ENCODE data around the gene SIX1. TPM values are rescaled to one million over a fixed set of nuclear protein-coding genes. Genes with fewer than 3 reads are reported as not detected.

Gene SIX1
- total RNA-seq, 4 donors from 2014 or later = 8.8 to 27.5 (median 16.0) TPM

DNA sequence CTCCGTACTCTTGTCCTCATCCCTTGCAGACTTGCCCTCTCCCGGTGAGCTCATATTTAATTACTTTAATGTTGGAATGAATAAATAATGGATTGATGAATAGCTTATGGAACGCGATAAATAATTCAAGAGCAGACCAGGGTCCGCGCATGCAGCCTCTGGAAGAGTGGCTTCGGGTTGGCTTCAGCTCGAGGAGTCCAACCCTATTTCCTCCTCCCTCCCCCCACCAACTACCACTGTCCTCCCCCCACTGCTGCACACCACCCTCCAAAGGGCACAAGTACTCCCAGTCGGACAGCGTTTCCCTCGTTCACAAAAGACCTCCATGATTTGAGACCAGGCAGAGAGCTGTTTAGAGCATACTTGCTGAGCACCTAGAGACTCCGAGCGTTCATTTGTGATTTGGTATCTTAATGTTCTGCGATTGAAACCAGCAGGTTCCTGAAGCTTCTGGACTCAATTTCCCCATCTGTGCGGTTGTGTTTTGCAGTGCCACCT lies 647 bp upstream of the SIX1 start:
- no peak for TF ChIP-seq CTCF (IDR thresholded peaks at IDR 0.05; ENCODE audit: low read depth)

DNA sequence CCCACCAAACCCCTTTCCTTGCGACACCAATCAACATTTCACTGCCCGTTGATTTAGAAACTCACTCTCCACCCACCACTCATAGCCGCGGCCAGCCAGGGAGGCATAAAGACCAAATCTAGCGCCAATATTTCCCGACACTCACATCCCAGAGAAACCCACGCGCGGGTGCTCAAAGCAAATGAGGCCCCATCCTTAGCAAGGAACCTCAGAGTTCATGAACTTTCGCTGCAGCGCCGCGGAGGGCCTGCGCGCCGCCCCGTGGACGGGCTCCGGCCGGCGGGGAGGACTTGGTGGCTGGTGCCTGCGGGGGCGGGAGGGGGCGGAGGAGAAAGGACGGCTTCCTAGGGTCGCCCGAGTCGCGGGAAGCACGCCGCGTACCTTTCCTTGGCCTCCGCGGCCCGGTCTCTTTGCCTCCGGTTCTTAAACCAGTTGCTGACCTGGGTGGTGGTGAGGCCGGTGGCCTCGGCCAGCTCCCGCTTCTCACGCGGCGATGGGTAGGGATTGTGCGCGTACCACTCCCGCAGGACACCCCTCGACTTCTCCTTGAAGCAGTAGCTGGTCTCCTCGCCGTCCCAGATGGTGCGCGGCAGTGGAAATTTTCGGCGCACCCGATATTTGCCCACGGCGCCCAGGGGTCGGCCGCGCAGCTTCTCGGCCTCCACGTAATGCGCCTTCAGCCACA lies 886 bp downstream of the SIX1 start:
- no peak for TF ChIP-seq CTCF (IDR thresholded peaks at IDR 0.05; ENCODE audit: low read depth)

GRCh38 chr14:60647837-60648248 lies 1.4 kb downstream of the SIX1 start:
- TF ChIP-seq CTCF (IDR thresholded peaks at IDR 0.05; ENCODE audit: low read depth) = no peak

GRCh38 chr14:60647081-60647836 lies 2.0 kb downstream of the SIX1 start:
- TF ChIP-seq CTCF (IDR thresholded peaks at IDR 0.05; ENCODE audit: low read depth) = no peak

- no peak for TF ChIP-seq CTCF (IDR thresholded peaks at IDR 0.05; ENCODE audit: low read depth)
Observed at GRCh38 chr14:60646226-60646818, 3.0 kb downstream of the SIX1 start.

GRCh38 chr14:60645126-60645741 lies 4.0 kb downstream of the SIX1 start:
- TF ChIP-seq CTCF (IDR thresholded peaks at IDR 0.05; ENCODE audit: low read depth) = no peak

GRCh38 chr14:60644666-60645065 lies 4.6 kb downstream of the SIX1 start:
- TF ChIP-seq CTCF (IDR thresholded peaks at IDR 0.05; ENCODE audit: low read depth) = no peak
